Parathyroid adenoma (tissue), 2 donors: ENCODE measurements around the gene CAMKK2.
A peak's percentile ranks its signal among the peaks of the same experiment; 100 is the strongest.

Experiments used
- H2AFZ ChIP-seq: fragments of 300-600 bp; sonication (generic); one replicate; pipeline ENCODE4 v1.7.0; 2017; ENCODE audit warnings: antibody characterized with exemption, mild to moderate bottlenecking
- H3K27ac ChIP-seq: fragments of 300-600 bp; sonication (generic); one replicate; pipeline ENCODE4 v1.7.0; 2017
- H3K27me3 ChIP-seq: fragments of 300-600 bp; sonication (generic); one replicate; pipeline ENCODE4 v1.7.0; 2017; ENCODE audit warnings: low read length; ENCODE audit not compliant: control insufficient read depth, insufficient read depth
- H3K36me3 ChIP-seq: fragments of 300-600 bp; sonication (generic); one replicate; pipeline ENCODE4 v1.7.0; 2017; ENCODE audit warnings: low read length; ENCODE audit not compliant: control insufficient read depth, insufficient read depth
- H3K4me1 ChIP-seq: fragments of 300-600 bp; sonication (generic); one replicate; pipeline ENCODE4 v1.7.0; 2017; ENCODE audit warnings: control low read depth
- H3K4me2 ChIP-seq: fragments of 300-600 bp; sonication (generic); one replicate; pipeline ENCODE4 v1.7.0; 2017; ENCODE audit warnings: low read length
- H3K4me3 ChIP-seq: fragments of 300-600 bp; sonication (generic); one replicate; pipeline ENCODE4 v1.7.0; 2017; ENCODE audit warnings: low read depth, low read length
- H3K79me2 ChIP-seq: fragments of 300-600 bp; sonication (generic); one replicate; pipeline ENCODE4 v1.7.0; 2017; ENCODE audit warnings: control low read depth
- H3K9ac ChIP-seq: fragments of 300-600 bp; sonication (generic); one replicate; pipeline ENCODE4 v1.7.0; 2017; ENCODE audit warnings: mild to moderate bottlenecking
- H3K9me3 ChIP-seq: fragments of 300-600 bp; sonication (generic); one replicate; pipeline ENCODE4 v1.7.0; 2017; ENCODE audit warnings: low read length; ENCODE audit not compliant: control insufficient read depth
- TF ChIP-seq, protein P1 (sequence below): fragments of 300-600 bp; sonication (generic); IDR thresholded peaks from one replicate; pipeline ENCODE4 v1.7.0; 2017; ENCODE audit warnings: antibody characterized with exemption, mild to moderate bottlenecking
- donor health status: primary hyperparathyroidism.

Gene CAMKK2

DNA sequence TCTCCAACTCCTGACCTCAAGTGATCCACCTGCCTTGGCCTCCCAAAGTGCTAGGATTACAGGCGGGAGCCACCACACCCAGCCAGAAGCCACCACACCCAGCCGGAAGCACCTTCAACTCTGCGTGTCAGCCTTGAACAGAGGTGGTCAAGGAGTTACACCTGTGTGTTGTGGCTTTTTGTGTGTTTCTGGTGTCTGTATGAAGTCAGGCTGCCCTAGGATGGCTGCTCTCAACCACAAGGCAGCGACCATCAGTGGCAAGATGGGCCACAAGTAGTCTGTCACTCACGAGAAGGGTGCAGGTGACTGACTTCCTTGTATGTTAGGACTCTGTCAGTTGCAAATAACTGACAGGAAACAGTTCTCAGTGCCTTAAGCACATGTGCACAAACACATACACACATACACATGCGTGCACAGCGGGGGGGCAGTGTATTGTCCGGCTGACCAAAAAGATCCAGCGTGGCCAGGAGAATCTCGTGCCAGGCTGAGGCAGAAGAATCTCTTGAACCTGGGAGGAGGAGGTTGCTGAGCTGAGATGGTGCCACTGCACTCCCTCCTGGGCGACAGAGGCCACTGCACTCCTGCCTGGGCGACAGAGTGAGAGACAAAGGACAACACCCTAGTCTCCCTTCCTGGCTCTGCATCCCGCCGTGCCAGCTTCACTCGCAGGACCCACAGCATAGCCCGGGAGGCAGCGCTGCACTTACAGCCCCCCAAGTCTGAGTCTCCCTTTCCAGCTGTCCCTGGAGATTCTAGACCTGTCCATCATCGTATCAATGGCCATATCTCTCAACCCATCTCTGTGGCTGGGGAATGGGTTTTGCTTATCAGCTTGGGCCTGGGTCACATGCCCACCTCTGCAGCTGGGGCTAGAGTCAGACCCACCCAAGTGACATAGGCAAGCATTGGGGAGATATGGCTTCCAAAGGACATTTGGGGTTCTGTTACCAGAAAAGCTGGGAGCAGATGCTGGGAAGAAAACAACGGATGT lies 72.9 kb downstream of the CAMKK2 start:
- Histone ChIP-seq H3K27me3 (no peaks in the 10 kb centered on the region), H3K4me2 (no peak overlapping the region), H3K4me3 (no peak overlapping the region), H2AFZ (no peak overlapping the region), H3K4me1 (peaks cover 8% of the 10 kb centered on the region), H3K9me3 (no peaks in the 10 kb centered on the region), H3K9ac (no peak overlapping the region), H3K27ac (no peak overlapping the region), H3K36me3 (no peaks in the 10 kb centered on the region), H3K79me2 (no peaks in the 10 kb centered on the region)
- TF ChIP-seq, protein P1, sequence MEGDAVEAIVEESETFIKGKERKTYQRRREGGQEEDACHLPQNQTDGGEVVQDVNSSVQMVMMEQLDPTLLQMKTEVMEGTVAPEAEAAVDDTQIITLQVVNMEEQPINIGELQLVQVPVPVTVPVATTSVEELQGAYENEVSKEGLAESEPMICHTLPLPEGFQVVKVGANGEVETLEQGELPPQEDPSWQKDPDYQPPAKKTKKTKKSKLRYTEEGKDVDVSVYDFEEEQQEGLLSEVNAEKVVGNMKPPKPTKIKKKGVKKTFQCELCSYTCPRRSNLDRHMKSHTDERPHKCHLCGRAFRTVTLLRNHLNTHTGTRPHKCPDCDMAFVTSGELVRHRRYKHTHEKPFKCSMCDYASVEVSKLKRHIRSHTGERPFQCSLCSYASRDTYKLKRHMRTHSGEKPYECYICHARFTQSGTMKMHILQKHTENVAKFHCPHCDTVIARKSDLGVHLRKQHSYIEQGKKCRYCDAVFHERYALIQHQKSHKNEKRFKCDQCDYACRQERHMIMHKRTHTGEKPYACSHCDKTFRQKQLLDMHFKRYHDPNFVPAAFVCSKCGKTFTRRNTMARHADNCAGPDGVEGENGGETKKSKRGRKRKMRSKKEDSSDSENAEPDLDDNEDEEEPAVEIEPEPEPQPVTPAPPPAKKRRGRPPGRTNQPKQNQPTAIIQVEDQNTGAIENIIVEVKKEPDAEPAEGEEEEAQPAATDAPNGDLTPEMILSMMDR: peak; percentile 27

DNA sequence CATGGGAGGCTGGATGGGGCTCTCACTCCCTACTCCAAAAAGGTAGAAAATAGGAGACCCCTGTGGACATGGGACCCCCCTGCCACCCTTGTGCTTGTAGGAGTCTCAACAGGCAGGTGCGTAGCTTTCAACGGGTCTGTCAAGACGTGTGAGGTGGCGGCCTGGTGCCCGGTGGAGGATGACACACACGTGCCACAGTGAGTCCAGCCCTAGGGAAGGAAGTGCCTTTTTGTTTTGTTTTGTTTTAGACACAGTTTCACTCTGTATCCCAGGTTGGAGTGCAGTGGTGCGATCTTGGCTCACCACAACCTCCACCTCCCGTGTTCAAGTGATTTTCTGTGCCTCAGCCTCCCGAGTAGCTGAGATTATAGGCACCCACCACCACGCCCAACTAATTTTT lies 73.7 kb downstream of the CAMKK2 start:
- H3K79me2 ChIP-seq: no peaks in the 10 kb centered on the region
- no peak overlapping the region for H2AFZ ChIP-seq
- no peak overlapping the region for H3K27ac ChIP-seq
- H3K4me1 ChIP-seq: peaks cover 8% of the 10 kb centered on the region
- H3K4me3 ChIP-seq: no peak overlapping the region
- no peak overlapping the region for H3K4me2 ChIP-seq
- TF ChIP-seq, protein P1: no peak
- H3K9ac ChIP-seq: no peak overlapping the region
- H3K27me3 ChIP-seq: no peaks in the 10 kb centered on the region
- H3K9me3 ChIP-seq: no peaks in the 10 kb centered on the region
- H3K36me3 ChIP-seq: no peaks in the 10 kb centered on the region

DNA sequence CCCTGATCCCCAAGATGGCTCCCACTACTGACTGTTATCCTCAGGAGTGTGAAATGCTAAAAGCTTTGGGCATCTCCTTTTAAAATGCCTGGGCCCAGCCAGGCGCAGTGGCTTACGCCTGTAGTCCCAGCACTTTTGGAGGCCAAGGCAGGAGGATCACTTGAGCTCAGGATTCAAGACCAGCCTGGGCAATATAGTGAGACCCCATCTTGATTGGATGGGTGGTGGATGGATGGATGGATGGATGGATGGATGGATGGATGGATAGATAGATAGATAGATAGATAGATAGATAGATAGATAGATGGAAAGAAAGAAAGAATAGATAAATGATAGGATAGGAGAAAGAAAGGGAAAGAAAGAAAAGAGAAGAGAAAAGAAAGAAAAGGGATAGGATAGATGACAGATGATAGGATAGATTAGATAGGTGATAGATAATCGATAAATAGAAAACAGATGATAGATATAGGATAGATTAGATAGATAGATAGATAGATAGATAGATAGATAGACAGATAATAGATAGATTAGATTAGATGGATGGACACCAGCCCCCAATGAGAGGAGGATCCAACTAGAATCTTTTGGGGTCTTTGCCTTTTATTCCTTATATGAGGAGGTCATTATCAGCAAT lies 77.0 kb downstream of the CAMKK2 start:
- Histone ChIP-seq H2AFZ (no peak overlapping the region), H3K4me3 (no peak overlapping the region), H3K9ac (no peak overlapping the region), H3K9me3 (no peaks in the 10 kb centered on the region), H3K27ac (no peak overlapping the region), H3K4me1 (peaks cover 3% of the 10 kb centered on the region), H3K79me2 (no peaks in the 10 kb centered on the region), H3K27me3 (no peaks in the 10 kb centered on the region), H3K36me3 (no peaks in the 10 kb centered on the region), H3K4me2 (no peak overlapping the region)
- TF ChIP-seq, protein P1: no peak

DNA sequence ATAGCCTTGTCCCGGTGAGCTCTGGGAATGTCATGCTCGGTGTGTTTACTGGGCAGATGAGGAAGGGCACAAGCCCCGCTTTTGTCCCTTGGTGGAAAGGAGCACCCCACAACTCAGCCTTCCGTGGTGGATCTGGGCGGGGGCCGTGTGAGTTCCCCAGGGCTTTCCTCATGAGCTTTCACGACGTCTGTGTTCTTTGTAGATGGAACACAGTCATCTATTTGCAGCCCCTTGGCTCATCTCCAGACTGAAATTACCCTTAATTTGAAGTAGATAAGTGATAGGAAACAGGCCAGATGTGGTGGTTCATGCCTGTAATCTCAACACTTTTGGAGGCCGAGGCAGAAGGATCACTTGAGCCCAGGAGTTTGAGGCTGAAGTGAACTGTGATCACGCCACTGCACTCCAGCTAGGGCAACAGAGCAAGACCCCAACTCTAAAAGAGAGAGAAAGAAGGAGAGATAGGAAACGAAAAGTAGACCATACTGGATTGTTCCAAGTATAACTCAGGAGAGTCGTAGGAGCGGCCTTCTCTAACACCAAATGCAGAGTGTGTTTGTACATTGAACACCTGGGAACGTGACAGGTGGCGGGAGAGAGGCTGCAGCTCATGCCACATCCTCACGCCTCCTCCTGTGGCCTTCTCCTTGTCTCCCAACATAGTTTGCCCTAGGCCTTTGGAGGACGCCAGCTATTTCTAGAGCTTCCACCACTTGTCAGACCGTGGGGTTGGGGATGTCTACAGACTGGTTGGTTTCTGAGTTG lies 77.7 kb downstream of the CAMKK2 start:
- Histone ChIP-seq H3K27ac (no peak overlapping the region), H3K79me2 (no peaks in the 10 kb centered on the region), H3K36me3 (no peaks in the 10 kb centered on the region), H3K4me1 (peaks cover 4% of the 10 kb centered on the region), H3K4me3 (no peak overlapping the region), H3K9ac (no peak overlapping the region), H3K4me2 (no peak overlapping the region), H2AFZ (no peak overlapping the region), H3K9me3 (no peaks in the 10 kb centered on the region), H3K27me3 (no peaks in the 10 kb centered on the region)
- TF ChIP-seq, protein P1: no peak
